AG09309 (cell line): ENCODE data around the gene BTC.

Source experiments
- DNase-seq: peaks from one replicate; pipeline ENCODE4 v3.0.0-alpha.2; 2010; ENCODE audit warnings: low read depth
- H3K4me3 ChIP-seq: 2 replicates; pipeline ENCODE4 v1.5.1; 2011; ENCODE audit warnings: mild to moderate bottlenecking, low read depth, low read length, moderate library complexity; ENCODE audit not compliant: control insufficient read depth
- TF ChIP-seq, protein P1 (sequence below): IDR thresholded peaks from 2 replicates; pipeline ENCODE4 v1.5.1; 2011; ENCODE audit warnings: mild to moderate bottlenecking, low read depth, low read length, inconsistent platforms; ENCODE audit not compliant: insufficient read depth, control insufficient read depth; ENCODE audit errors: missing control alignments

BTC gene

DNA sequence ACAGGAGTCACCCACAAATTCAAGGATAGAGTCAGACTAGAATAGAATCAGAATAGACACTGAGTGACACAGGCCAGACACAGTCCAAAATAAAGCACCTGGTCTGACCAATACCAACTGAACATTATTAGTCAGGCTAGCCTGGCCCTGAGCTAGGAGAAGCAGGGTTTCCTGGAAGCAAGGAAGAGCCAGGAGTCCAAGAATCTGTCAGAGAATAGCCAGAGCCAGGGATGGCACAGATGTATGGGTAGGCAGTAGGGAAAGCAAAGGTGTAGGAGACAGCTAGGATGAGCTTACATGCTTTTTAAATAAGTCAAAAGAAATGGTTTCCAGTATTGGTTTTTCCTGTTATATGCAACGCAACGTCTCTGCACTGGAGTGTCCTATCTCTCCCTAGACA lies 3.7 kb downstream of the BTC start:
- TF ChIP-seq, protein P1, sequence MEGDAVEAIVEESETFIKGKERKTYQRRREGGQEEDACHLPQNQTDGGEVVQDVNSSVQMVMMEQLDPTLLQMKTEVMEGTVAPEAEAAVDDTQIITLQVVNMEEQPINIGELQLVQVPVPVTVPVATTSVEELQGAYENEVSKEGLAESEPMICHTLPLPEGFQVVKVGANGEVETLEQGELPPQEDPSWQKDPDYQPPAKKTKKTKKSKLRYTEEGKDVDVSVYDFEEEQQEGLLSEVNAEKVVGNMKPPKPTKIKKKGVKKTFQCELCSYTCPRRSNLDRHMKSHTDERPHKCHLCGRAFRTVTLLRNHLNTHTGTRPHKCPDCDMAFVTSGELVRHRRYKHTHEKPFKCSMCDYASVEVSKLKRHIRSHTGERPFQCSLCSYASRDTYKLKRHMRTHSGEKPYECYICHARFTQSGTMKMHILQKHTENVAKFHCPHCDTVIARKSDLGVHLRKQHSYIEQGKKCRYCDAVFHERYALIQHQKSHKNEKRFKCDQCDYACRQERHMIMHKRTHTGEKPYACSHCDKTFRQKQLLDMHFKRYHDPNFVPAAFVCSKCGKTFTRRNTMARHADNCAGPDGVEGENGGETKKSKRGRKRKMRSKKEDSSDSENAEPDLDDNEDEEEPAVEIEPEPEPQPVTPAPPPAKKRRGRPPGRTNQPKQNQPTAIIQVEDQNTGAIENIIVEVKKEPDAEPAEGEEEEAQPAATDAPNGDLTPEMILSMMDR: no peak
- no peak for DNase-seq
- H3K4me3 ChIP-seq: no peak overlapping the region

DNA sequence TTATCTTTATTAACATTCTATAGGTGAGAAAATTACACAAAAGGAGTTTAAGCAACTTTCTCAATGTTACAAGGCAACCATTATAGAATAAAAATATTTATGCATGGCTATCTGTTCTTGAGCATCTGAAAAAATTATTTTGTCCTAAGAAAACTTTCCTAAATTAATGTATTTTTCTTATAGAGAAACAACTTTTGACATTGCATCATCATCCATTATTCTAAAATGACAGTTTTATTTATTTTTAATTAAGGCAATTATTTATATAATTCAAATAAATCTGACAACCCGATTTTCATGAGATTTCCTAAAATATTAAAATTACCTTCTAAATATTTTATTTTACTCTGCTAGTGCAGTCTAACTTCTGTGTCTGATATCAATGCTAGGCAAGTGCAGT lies 4.8 kb downstream of the BTC start:
- DNase-seq: no peak
- TF ChIP-seq, protein P1: no peak
- no peak overlapping the region for H3K4me3 ChIP-seq

DNA sequence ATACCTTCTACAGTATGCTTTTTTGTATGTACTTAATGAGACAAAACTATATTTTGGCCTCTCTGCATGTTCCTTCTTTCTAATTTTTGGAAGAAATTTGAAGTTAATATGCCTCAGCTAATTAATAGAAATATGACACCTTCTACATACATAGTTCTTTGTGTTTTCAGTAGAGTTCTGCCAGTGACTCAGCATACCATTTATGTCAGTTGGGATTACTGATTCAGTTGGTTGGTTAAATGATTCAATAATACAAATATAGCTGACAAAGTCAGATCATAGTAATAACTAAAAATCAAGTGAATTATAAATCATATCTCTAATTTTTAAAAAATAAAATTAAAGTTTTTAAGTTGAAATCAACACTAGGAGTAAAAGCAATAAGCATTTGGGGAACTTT lies 16.8 kb downstream of the BTC start:
- H3K4me3 ChIP-seq: no peak overlapping the region
- DNase-seq: no peak
- TF ChIP-seq, protein P1: no peak

DNA sequence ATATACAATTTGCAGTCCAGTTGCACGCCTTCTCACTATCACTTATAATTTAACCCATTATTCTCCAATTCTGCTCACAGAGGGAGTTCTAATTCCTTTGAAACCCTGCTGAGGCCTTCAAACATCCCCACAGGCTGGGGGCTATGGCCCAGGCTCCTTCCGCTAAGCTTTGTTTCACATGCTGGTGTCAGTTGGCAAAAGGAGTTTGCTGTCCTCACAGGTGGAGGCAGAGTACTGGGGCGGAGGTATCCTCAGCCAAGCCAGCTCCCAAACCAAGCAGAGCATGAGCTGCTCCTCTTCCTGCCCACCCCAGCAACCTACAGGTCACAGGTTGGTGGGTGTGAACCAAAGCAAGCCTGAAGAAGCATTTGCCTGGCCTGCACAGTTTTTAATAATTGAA lies 21.5 kb downstream of the BTC start:
- no peak for DNase-seq
- H3K4me3 ChIP-seq: no peak overlapping the region
- TF ChIP-seq, protein P1: no peak

DNA sequence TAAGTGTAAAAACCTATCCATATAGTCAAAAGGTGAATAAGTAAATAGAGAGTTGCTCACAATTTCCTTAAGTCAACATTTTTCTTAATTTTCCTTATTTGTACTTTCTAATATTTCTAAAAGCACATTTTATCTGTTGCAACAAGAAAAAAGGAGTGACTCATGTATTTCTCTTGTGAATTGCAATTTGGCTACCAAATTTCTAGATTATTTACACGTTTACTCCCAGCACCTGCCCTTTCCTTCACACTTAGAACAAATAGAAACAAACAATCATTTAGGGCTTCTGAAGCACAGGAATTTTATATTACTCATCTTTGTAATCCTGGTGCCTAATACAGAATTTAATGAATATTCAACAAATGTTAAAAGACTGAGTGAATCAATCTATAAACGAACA lies 22.2 kb downstream of the BTC start:
- TF ChIP-seq, protein P1: no peak
- H3K4me3 ChIP-seq: no peak overlapping the region
- DNase-seq: no peak

DNA sequence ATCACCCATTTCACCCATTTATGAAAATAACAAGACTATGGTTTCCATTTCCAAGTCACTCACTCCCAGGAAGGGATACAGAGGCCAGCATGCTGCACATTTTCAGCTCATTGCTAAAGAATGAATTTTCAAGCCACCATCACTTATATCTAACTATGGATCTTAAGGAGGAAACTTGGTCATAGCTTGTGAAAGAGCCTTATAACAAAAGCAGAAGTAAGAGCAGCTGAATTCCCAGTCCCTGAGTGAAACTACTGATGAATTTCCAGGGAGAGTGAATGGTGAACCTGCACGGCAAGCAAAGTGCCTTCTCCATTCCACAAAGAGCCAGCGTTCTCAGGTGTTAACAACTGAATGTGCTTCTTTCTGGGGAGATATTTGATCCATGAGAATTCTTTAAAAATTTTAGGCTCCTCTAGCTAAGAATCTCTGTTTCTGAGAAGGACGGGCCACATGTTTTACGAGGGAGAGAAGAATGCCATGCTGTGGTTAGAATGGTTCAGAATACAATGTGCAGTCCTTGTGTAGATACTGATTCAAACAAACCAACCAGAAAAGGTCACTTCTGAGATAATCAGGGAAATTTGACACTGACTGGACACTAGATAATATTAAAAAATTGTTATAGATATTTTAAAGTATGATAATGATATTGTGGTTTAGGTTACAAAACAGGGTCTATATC lies 24.0 kb downstream of the BTC start:
- H3K4me3 ChIP-seq: no peak overlapping the region
- TF ChIP-seq, protein P1: no peak
- no peak for DNase-seq

DNA sequence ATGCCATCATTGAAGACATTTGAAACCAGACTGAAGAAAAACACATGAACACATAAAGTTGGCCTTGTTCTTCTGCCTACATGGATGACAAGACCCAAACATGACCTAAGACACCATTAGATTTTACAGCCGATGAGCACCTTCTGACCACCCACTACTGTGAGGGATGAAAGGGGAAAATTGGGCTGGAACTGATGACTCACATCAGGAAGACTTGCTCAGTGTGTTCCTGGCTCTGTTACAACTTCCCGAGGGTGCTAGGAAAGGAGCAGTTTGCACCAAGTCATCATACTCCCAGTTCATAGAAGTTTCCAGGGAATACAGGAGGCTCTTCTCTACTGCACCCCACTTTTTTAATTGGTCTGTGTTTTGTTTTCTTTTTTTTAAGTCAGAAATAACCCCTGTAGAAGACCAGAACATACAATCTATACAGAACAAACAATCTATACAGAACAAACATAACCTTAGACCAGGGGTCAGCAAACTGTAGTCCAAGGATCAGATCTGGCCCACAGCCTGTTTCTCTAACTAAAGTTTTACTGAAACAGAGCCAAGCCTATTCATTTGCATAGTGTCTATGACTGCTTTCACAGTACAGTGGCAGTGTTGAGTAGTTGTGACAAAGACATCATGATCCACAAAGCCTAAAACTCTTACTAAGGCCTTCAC lies 25.3 kb downstream of the BTC start:
- DNase-seq: no peak
- TF ChIP-seq, protein P1: no peak

More for the DNA sequence above, 25.3 kb downstream of the BTC start:
- H3K4me3 ChIP-seq: no peak overlapping the region
